ENCODE data around the gene MED12L.

MED12L gene

GRCh38 chr3:151182349-151183079 lies 97.0 kb downstream of the MED12L start:
- no peaks in the 10 kb centered on the region for H3K27me3 ChIP-seq (ENCODE audit: control insufficient read depth, insufficient read depth, low read length)
- no peak overlapping the region for H3K9ac ChIP-seq (ENCODE audit: low read depth, low read length)
- H3K27ac ChIP-seq (ENCODE audit: low read depth, low read length): no peak overlapping the region
- peaks cover 11% of the 10 kb centered on the region for H3K36me3 ChIP-seq (ENCODE audit: control insufficient read depth, insufficient read depth, low read length)
- H3K4me3 ChIP-seq (ENCODE audit: low read depth, low read length): no peak overlapping the region
- 0 out of 2 replicates have a peak, but pooled peaks cover 6% of the 10 kb centered on the region for H3K4me1 ChIP-seq (ENCODE audit: control insufficient read depth, insufficient read depth, low read length)
- no peaks in the 10 kb centered on the region for H3K9me3 ChIP-seq (ENCODE audit: control insufficient read depth, insufficient read depth, low read length)

- H3K36me3 ChIP-seq (ENCODE audit: control insufficient read depth, insufficient read depth, low read length): peaks cover 12% of the 10 kb centered on the region
- H3K9me3 ChIP-seq (ENCODE audit: control insufficient read depth, insufficient read depth, low read length): no peaks in the 10 kb centered on the region
- H3K27me3 ChIP-seq (ENCODE audit: control insufficient read depth, insufficient read depth, low read length): no peaks in the 10 kb centered on the region
- 0 out of 2 replicates have a peak, but pooled peaks cover 6% of the 10 kb centered on the region for H3K4me1 ChIP-seq (ENCODE audit: control insufficient read depth, insufficient read depth, low read length)
- H3K9ac ChIP-seq (ENCODE audit: low read depth, low read length): no peak overlapping the region
- H3K4me3 ChIP-seq (ENCODE audit: low read depth, low read length): no peak overlapping the region
- no peak overlapping the region for H3K27ac ChIP-seq (ENCODE audit: low read depth, low read length)
Measured at GRCh38 chr3:151183265-151183671, 97.8 kb downstream of the MED12L start.

- H3K27me3 ChIP-seq (ENCODE audit: control insufficient read depth, insufficient read depth, low read length): no peaks in the 10 kb centered on the region
- no peaks in the 10 kb centered on the region for H3K9me3 ChIP-seq (ENCODE audit: control insufficient read depth, insufficient read depth, low read length)
- 0 out of 2 replicates have a peak, but pooled peaks cover 3% of the 10 kb centered on the region for H3K4me1 ChIP-seq (ENCODE audit: control insufficient read depth, insufficient read depth, low read length)
Measured at GRCh38 chr3:151191095-151191494, 105.6 kb downstream of the MED12L start.

GRCh38 chr3:151192545-151192944 lies 107.1 kb downstream of the MED12L start:
- Histone ChIP-seq H3K27ac (ENCODE audit: low read depth, low read length) (no peak overlapping the region), H3K4me3 (ENCODE audit: low read depth, low read length) (no peak overlapping the region)

More at GRCh38 chr3:151191095-151191494, 105.6 kb downstream of the MED12L start:
- H3K27ac ChIP-seq (ENCODE audit: low read depth, low read length): no peak overlapping the region
- H3K36me3 ChIP-seq (ENCODE audit: control insufficient read depth, insufficient read depth, low read length): peaks cover 36% of the 10 kb centered on the region
- no peak overlapping the region for H3K9ac ChIP-seq (ENCODE audit: low read depth, low read length)
- H3K4me3 ChIP-seq (ENCODE audit: low read depth, low read length): no peak overlapping the region

GRCh38 chr3:151195826-151196225 lies 110.4 kb downstream of the MED12L start:
- no peaks in the 10 kb centered on the region for H3K4me1 ChIP-seq (ENCODE audit: control insufficient read depth, insufficient read depth, low read length)
- no peak overlapping the region for H3K9ac ChIP-seq (ENCODE audit: low read depth, low read length)
- peaks cover 24% of the 10 kb centered on the region for H3K36me3 ChIP-seq (ENCODE audit: control insufficient read depth, insufficient read depth, low read length)
- H3K27me3 ChIP-seq (ENCODE audit: control insufficient read depth, insufficient read depth, low read length): no peaks in the 10 kb centered on the region
- no peak overlapping the region for H3K27ac ChIP-seq (ENCODE audit: low read depth, low read length)
- H3K9me3 ChIP-seq (ENCODE audit: control insufficient read depth, insufficient read depth, low read length): no peaks in the 10 kb centered on the region
- H3K4me3 ChIP-seq (ENCODE audit: low read depth, low read length): no peak overlapping the region

More at GRCh38 chr3:151192545-151192944, 107.1 kb downstream of the MED12L start:
- Histone ChIP-seq H3K4me1 (ENCODE audit: control insufficient read depth, insufficient read depth, low read length) (no peaks in the 10 kb centered on the region), H3K36me3 (ENCODE audit: control insufficient read depth, insufficient read depth, low read length) (peaks cover 35% of the 10 kb centered on the region), H3K9ac (ENCODE audit: low read depth, low read length) (no peak overlapping the region), H3K9me3 (ENCODE audit: control insufficient read depth, insufficient read depth, low read length) (no peaks in the 10 kb centered on the region), H3K27me3 (ENCODE audit: control insufficient read depth, insufficient read depth, low read length) (no peaks in the 10 kb centered on the region)

DNA sequence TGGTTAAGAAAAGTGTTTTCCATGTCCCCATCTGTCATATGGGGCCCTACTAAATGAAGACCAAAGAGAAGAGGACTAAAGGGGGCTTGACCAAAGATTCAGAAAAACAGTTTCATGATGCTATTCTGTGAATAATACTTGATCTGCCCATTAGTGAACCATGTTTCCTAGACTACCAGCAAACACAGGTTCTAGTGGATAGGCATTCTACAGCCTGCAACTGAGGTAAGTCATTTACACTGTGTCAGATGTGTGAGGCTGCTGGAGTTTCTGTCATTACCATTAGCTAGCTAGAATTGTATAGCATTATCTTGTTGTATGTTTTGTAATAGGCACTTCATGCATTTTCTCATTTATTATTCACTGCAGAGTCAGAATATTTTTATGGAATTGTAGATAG lies 111.0 kb downstream of the MED12L start:
- Histone ChIP-seq H3K27ac (ENCODE audit: low read depth, low read length) (no peak overlapping the region), H3K27me3 (ENCODE audit: control insufficient read depth, insufficient read depth, low read length) (no peaks in the 10 kb centered on the region), H3K4me3 (ENCODE audit: low read depth, low read length) (no peak overlapping the region), H3K4me1 (ENCODE audit: control insufficient read depth, insufficient read depth, low read length) (no peaks in the 10 kb centered on the region), H3K9me3 (ENCODE audit: control insufficient read depth, insufficient read depth, low read length) (no peaks in the 10 kb centered on the region), H3K36me3 (ENCODE audit: control insufficient read depth, insufficient read depth, low read length) (peaks cover 19% of the 10 kb centered on the region), H3K9ac (ENCODE audit: low read depth, low read length) (no peak overlapping the region)

GRCh38 chr3:151197228-151197627 lies 111.8 kb downstream of the MED12L start:
- no peak overlapping the region for H3K27ac ChIP-seq (ENCODE audit: low read depth, low read length)
- H3K9ac ChIP-seq (ENCODE audit: low read depth, low read length): no peak overlapping the region
- H3K27me3 ChIP-seq (ENCODE audit: control insufficient read depth, insufficient read depth, low read length): no peaks in the 10 kb centered on the region
- H3K4me3 ChIP-seq (ENCODE audit: low read depth, low read length): no peak overlapping the region
- H3K9me3 ChIP-seq (ENCODE audit: control insufficient read depth, insufficient read depth, low read length): no peaks in the 10 kb centered on the region
- no peaks in the 10 kb centered on the region for H3K4me1 ChIP-seq (ENCODE audit: control insufficient read depth, insufficient read depth, low read length)
- H3K36me3 ChIP-seq (ENCODE audit: control insufficient read depth, insufficient read depth, low read length): peaks cover 19% of the 10 kb centered on the region

DNA sequence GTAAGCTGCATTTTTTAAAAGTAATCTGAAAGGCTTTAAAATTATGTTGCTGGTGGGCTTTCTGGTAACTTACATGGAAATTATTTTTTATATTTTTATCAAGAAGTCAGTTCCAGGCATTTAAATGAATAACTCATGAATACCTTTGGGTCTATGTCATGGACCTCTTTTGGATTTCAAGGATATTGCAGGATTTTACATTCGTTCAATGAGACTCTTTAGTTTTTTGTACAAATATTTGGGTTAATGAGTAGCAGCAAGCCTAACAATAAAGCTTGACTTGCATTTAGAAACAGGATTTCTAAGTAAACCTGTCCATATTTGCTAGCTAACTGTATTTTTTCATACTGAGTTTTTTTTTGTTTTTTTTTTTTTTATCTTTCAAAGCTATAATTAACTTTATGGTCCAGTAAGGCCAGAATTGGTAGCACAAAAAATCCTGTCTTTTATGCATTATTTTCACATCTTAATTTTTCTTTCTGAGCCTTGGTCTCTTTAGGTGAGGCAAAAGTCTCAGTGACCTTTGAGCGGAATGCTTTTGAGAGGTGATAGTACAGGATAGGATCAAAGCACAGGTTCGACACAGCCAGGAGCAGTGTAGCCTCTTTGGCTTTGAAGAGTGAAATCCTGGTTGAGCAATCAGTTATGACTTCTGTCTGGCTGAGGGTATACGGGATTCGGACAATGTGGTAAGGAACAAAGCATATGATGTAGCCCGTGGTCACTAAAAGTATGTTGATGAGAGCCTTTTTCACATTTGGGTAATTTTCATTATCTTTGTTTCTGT lies 112.7 kb downstream of the MED12L start:
- no peaks in the 10 kb centered on the region for H3K4me1 ChIP-seq (ENCODE audit: control insufficient read depth, insufficient read depth, low read length)
- H3K27ac ChIP-seq (ENCODE audit: low read depth, low read length): no peak overlapping the region
- no peak overlapping the region for H3K9ac ChIP-seq (ENCODE audit: low read depth, low read length)
- H3K27me3 ChIP-seq (ENCODE audit: control insufficient read depth, insufficient read depth, low read length): no peaks in the 10 kb centered on the region
- H3K4me3 ChIP-seq (ENCODE audit: low read depth, low read length): no peak overlapping the region
- H3K9me3 ChIP-seq (ENCODE audit: control insufficient read depth, insufficient read depth, low read length): no peaks in the 10 kb centered on the region
- peaks cover 19% of the 10 kb centered on the region for H3K36me3 ChIP-seq (ENCODE audit: control insufficient read depth, insufficient read depth, low read length)

- Histone ChIP-seq H3K9me3 (ENCODE audit: control insufficient read depth, insufficient read depth, low read length) (no peaks in the 10 kb centered on the region), H3K9ac (ENCODE audit: low read depth, low read length) (no peak overlapping the region), H3K4me1 (ENCODE audit: control insufficient read depth, insufficient read depth, low read length) (no peaks in the 10 kb centered on the region), H3K4me3 (ENCODE audit: low read depth, low read length) (no peak overlapping the region), H3K27ac (ENCODE audit: low read depth, low read length) (no peak overlapping the region), H3K36me3 (ENCODE audit: control insufficient read depth, insufficient read depth, low read length) (peaks cover 14% of the 10 kb centered on the region), H3K27me3 (ENCODE audit: control insufficient read depth, insufficient read depth, low read length) (no peaks in the 10 kb centered on the region)
Measured at GRCh38 chr3:151198849-151199248, 113.4 kb downstream of the MED12L start.

DNA sequence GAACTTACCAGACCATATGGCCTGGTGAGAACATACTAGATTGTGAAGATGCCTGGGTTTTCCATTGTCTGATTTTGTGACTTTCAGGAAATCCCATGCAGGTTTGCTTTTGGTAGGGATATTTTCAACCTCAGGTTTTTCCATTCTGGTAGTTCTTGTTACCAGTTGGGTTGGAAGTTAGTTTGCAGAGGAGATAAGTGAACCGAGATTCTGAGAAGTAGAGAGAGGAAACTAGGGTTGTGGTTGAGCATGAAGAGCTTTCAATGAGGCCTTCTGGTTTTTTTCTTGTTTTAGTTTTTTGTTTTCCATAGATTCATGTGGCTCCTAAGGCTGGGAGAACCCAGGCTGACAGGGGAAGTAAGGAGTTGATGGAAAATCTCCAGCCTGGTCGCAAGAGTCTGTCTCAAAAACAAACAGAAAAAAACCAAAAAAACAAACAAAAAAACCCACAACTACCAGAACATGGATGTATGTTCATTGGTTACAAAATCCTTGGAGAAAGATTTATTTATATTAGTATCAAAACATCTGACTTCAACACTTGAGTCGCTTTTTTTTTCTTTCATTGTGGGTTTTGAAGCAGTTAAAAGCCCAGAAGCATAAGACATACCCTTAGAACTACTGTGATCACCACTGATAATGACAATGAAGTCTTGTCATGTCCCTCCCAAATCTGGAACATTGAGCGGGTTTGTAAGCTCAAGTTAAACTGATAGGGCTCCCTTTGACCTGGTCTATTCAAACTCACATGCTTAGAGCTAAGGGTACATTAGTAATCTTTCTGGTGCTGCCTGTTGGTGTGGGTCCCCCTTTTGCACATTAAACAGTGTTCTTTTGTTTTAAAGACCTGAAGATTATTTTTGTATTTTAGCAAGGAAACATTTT lies 114.3 kb downstream of the MED12L start:
- Histone ChIP-seq H3K4me3 (ENCODE audit: low read depth, low read length) (no peak overlapping the region), H3K27ac (ENCODE audit: low read depth, low read length) (no peak overlapping the region), H3K36me3 (ENCODE audit: control insufficient read depth, insufficient read depth, low read length) (peaks cover 8% of the 10 kb centered on the region), H3K4me1 (ENCODE audit: control insufficient read depth, insufficient read depth, low read length) (no peaks in the 10 kb centered on the region), H3K9ac (ENCODE audit: low read depth, low read length) (no peak overlapping the region), H3K9me3 (ENCODE audit: control insufficient read depth, insufficient read depth, low read length) (no peaks in the 10 kb centered on the region), H3K27me3 (ENCODE audit: control insufficient read depth, insufficient read depth, low read length) (no peaks in the 10 kb centered on the region)

Data from HUES48 (cell line).